Stimulated activated CD8-positive, alpha-beta memory T cell treated with anti-CD3 and anti-CD28 coated beads, Interleukin-4, amount 100 ng/mL, for 24 hours (primary cell): ENCODE data around the gene HAL.

ENCODE experiments used
- DNase-seq: peaks from one replicate; pipeline ENCODE4 v3.0.0-alpha.2; 2020; ENCODE audit warnings: low read depth

The HAL gene, protein sequence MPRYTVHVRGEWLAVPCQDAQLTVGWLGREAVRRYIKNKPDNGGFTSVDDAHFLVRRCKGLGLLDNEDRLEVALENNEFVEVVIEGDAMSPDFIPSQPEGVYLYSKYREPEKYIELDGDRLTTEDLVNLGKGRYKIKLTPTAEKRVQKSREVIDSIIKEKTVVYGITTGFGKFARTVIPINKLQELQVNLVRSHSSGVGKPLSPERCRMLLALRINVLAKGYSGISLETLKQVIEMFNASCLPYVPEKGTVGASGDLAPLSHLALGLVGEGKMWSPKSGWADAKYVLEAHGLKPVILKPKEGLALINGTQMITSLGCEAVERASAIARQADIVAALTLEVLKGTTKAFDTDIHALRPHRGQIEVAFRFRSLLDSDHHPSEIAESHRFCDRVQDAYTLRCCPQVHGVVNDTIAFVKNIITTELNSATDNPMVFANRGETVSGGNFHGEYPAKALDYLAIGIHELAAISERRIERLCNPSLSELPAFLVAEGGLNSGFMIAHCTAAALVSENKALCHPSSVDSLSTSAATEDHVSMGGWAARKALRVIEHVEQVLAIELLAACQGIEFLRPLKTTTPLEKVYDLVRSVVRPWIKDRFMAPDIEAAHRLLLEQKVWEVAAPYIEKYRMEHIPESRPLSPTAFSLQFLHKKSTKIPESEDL

DNA sequence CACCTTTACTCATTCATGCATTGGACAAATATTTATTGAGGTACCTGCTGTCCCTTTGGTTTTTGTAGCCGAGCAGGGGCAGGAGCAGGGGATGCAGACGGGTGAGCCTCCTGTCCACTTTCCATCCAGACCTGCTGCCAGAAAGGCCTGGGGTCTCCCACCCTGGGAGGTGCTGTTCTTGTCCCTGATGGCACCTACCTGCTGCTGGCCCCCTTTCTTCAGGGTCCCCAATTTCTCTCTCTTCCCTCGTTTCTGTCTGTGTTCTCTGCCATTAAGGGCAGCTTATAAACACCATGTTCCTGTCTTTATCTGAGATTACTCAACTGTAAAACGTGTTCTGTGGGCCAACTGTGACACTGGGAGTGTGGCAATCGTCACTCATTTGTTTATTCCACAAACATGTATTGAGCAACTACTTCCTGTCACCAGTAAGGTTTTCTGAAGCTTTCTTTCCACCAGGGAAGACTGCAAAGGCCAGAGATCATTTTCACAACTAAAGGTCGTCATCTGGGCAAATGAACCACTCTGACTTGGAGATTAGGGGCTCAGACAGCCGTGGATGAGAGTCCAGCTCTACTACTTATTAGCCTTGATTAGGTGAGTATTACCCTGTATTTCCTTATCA lies at the start of gene HAL:
Gene HAL, minus strand, starts transcription at position 311 of the 625 bp plus-strand sequence. CDS start 434 bp downstream, outside the sequence.
- DNase-seq = no peak

DNA sequence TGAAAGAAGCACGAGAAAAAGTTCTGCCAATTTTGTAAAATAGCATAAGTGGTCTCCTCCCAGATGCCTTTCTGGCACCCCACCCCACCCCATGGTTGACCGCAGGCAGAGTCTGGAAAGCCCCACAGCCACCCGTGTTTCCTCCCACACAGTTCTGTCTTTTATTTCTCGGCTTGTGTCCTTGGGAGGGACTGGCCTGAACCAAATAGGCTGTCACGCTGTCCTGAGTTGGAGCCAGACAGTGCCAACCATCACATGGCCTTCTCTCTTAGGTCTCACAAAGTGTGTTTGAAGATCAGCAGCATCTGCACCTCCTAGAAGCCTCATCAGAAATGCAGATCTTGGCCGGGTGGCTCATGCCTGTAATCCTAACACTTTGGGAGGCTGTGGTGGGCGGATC lies 49.4 kb upstream of the HAL start:
- no peak for DNase-seq

DNA sequence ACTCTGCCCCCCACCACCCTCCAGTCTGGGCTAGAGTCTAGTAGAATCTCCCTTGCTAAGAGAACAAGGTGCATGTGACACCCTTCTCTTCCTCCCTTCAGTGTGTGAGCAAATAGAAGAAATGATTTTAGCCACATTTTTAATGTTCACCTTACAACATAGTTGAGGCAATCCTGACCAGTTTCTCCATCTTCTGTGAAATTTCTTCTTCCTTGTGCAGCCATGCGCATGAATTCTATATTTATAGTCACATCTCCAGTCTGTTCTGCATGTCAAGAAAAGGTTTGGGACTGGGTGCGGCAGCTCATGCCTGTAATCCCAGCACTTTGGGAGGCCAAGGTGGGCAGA lies 48.8 kb upstream of the HAL start:
- DNase-seq = no peak

DNA sequence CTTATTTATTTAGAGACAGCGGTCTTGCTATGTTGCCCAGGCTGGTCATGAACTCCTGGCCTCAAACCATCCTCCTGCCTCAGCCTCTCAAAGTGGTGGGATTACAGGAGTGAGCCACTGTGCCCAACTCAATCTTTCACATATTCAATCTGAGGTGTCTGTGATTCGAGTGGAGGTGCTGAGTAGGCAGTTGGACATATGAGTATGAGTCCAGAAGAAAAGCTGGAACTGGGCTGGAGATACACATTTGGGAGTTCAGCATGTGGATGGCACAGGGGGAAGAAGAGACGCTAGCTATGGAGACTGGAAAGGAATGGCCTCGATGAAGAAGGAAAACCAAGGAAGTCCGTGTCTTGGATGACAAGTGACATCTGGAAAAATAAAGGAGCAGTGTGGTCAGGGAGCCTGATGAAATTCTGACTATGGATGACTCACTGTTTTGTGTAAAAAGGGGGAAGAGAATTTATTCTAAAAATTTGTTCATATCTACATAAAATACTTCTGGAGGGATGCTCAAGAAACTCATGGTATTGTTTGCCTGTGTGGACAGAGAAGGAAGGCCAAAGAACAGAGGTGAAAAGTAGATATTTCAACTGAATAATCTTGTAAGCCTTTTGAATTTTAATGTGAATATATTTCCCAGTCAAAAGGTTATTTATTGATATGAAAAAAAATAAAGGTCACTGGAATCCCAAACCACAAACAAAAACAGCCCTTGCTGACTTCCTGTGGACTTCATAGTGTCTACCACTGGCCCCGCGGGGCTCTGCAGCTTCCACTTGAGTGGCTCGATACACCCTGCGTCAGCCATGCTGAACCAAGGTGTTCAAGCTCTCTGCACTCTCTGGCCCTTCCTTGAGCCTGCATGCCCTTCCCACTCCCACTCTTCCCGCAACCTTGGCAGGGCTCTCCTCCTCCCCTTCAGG lies 48.1 kb upstream of the HAL start:
- no peak for DNase-seq

DNA sequence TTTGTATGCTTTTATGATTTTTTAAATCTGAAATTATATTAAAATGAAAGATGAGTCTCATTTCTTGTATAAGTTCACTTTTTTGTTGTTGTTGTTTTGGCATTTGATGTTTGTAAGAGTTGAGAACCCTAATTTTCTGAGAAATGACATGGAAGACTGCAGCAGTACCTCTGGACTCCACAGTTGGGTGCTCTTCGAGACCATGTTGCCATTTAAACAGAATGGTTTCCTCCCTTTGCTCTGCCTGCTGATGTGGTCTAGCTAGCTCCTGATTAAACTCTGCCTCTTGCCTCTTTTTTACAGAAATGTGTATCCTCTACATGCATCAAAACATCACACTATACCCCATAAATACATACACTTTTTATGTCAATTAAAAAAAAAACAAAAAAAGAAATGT lies 45.0 kb upstream of the HAL start:
- no peak for DNase-seq

DNA sequence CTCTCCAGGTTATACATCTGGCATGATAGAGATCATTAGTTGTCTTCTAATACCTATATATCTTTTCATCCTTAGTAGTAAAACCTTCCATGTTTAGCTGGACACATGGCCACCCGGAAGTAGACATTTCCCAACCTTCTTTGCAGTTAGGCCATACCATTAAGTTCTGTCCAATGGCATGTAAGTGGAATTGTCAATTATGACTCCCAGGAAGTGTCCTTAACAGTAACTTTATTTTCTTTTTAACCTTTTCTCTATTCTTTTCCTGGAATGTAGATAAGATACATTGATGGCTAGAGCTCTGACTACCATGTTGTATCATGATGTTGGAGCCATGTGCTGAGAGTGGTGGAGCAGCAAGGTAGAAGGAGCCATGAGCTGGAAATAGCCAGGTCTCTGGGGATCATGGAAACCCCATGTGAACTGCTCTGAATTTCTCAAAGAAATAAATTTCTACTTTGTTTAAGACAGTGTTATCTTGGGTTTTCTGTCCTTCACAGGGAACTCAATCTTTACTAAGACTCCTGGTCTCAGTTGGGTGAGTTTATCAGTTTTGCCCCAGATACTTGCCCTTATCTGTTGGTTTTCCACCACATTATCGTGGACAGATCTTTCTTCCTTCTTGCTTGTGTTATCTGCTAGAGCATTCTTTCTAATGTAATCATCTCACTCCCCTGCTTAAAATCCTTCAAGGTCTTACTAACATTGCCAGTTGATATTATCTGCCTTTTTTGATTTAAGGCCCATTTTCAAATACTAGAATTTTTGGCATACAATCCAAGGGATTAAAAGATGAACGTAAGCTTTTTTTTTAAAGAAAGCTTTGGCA lies 44.4 kb upstream of the HAL start:
- DNase-seq = no peak

DNA sequence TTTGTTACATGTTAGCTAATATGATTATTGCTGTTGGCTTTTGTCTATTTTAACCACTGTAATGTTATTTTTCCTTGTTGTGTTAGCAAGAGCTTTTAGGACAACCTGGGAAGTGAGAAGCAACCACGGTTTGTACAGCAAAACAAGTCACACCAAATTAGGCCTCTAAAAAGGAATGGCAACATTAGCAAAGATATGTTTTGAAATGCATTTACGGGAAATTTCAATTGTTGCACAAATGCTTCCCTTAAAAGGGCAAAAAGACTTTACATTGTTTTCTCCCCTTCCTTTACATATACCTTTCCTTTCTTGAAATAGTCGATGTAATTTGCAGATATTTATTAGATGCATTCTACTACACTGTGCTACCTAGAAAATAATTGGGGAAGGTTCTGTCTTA lies 43.4 kb upstream of the HAL start:
- DNase-seq = no peak

DNA sequence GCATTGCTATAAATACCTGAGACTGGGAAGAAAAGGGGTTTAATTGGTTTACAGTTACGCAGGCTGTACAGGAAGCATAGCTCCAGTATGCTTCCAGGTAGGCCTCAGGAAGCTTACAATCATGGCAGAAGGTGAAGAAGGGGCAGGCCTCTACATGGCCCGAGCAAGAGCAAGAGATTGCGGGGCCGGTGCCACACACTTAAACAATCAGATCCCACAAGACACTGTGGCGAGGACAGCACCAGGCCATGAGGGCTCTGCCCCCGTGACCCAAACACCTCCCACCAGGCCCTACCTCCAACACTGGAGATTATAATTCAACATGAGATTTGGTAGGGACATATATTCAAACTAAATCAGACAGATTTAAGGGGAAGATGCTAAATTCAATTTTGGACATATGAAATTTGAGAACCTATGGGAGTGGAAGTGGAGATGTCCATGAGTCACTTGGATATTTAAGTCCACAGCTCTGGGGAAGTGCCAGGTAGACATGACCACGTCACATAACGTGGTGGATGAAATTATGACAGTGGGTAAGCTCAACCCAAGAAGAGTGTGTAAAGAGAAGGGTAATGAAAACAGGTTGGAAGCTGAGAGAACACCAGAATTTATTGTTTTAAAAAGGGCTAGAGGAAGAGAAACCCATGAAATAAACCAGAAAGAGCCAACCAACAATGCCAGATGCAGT lies 40.8 kb upstream of the HAL start:
- no peak for DNase-seq

DNA sequence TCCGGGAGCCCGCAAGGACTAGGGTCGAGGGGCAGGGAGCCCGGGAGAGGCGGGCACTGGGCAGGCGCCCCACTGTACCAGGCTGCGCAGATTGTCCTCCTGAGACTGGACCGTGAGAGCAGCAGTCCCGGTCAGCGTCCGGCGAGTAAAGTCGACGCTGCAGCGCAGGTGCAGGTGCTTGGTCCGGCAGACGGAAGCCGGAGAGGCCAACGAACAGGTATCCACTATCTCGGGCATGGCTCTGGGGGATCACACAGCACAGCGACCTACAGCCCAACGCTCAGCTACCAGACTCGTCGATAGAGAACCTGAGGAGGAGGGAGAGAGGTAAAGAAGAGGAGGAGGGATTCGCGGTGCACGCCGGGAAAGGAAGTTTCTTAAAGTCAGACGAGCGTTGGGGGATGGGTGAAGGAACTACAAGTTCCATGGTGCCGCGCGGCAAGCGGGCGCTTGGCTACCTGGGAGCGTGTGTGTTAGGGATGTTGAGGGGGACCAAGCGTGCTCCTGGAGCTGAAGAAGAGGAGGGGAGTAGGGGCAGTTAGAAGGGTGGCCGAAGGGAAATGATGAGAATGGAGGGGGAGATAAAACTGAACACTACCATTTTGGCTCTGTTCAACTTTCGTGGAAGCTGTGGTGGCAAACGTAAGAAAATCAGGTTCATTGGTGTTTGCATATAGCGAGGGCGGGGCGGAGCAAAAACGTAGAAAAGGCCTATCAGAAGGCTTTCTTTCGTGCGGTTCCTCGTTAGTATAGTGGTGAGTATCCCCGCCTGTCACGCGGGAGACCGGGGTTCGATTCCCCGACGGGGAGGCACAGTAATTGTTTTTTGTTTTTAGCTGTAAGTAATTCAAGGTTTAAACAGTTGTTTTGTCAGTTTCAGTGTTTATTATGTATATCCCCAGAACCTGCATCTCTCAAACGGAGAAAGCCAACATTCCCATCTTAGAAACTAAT lies 39.4 kb upstream of the HAL start, which contains the start of gene LTA4H:
Gene LTA4H, minus strand, starts transcription at position 305 of the 954 bp plus-strand sequence. Its CDS starts 68 bp downstream, at position 237.
- peak; percentile 91 for DNase-seq

DNA sequence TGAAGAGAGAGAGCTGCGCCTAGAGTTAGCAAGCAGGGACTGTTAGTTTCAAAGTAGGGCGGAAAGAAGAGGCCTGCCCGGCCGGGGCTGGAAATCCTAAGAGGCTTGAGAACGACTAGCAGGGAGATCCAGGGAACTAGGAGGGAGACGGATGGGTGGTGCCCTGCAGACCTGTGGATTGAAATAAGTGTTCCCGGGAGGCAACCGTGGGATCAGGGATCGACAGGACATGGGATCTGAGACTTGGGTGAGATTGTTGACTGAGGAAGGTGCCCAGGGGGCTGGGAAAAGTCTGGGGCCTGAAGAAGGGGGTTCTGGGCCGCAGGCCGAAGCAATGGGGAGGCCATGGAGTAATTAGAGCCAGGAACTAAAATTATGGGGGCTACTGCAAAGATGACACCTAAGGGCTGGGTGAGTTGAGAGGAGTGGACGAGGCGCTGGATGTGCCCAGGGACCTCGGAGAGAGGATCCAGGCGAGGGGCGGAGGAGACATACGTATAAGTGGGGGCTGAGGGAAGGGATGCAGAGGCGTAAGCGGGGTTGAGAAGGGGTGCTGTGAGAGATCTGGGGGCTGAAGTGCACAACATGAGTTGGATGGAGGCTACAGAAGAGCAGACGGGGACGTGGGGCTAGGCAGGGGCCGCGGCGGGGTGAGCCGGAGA lies 38.6 kb upstream of the HAL start:
- no peak for DNase-seq

DNA sequence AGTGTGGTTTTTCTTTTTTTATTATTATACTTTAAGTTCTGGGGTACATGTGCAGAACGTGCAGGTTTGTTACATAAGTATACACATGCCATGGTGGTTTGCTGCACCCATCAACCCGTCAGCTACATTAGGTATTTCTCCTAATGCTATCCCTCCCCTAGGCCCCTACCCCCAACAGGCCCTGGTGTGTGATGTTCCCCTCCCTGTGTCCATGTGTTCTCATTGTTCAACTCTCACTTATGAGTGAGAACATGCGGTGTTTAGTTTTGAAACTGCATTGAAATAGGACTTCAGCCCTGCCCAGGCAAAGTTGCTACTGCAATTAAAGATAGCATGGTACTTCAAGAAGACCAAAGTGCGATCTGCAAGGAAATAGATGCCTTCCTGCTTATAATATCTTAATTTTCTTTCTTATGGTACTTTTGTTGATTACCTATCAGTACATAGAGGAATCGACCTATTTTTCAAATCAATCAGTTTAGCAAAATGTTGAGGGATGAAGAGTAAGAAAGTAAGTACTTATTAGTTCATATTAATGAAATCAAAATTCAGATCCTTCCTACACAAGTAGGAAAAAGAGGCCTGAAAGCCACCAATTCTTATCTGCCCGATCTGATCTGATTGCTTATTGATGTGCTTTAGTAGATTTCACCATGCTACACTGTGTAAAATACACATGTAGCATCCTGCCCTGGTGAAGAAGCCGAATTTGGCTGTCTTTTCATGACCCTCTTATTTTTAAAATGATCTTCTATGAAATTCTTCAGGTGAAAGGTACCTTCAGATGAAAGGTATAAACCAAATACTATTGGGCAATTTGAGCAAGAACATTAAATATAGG lies 37.6 kb upstream of the HAL start:
- no peak for DNase-seq

DNA sequence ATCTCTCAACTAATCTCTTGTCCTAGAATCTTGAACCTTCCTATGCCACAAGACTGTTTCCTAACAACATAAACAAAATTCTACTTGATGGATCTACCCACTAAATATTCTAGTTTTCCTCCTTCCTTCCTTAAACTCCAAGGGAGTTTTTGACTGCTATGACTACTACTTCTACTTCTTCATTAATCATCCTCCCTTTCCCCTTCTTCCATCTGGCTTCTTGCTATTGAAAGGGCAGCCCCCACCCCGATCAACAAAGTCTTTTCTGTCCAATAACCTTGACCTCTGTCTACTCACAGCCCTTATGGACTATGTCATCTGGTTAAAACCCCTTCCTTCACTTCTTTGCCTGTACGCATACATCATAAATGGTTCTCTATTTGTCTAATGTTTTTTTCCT lies 33.7 kb upstream of the HAL start:
- no peak for DNase-seq

DNA sequence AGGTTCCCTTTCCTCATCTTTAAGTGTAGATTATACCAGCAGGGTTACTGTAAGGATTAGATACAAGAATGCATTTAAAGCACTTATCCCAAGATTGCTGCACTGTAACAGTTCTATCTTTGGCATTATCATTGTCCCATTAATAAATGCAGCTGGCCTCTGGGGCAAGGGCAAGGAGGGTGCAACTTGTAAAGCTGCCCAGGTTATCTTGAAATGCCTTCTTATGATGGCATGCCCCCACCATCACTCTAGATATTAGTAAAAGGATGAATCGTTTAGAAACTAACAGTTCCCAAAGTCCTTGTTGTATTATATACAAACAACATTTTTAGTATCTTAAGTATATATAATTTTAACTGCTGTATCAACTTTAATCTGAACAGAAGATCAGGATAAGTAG lies 32.4 kb upstream of the HAL start:
- DNase-seq = no peak

DNA sequence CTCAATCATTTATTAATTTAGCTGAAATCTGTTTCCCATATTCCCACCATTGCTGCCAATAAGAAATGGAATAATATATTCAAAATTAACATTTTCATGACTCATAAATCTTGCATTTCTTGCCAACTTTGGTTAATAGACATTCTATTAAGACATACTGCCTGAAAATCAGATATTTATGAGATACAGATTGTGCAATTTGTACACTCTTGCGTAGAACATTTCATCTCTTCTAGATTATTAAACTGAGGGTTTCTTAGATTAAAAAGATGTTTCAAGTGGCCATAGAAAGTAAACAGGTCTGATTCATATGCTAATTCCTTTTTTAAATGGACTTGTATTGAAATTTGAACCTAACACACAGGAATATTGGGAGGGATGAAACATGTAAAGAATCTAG lies 30.2 kb upstream of the HAL start:
- DNase-seq = no peak

DNA sequence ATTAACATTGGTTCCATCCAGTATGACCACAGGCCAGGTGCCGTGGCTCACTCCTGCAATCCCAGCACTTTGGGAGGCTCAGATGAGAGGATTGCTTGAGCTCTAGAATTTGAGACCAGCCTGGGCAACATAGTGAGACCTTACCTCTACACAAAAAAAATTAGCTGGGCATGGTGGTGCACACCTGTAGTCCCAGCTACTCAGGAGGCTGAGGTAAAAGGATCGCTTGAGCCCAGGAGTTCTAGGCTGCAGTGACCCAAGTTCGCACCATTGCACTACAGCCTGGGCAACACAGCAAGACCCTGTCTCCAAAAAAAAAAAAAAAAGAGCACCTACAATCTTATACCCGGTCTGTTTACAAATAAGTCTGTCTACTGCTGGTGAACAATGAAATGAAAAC lies 29.4 kb upstream of the HAL start:
- no peak for DNase-seq

DNA sequence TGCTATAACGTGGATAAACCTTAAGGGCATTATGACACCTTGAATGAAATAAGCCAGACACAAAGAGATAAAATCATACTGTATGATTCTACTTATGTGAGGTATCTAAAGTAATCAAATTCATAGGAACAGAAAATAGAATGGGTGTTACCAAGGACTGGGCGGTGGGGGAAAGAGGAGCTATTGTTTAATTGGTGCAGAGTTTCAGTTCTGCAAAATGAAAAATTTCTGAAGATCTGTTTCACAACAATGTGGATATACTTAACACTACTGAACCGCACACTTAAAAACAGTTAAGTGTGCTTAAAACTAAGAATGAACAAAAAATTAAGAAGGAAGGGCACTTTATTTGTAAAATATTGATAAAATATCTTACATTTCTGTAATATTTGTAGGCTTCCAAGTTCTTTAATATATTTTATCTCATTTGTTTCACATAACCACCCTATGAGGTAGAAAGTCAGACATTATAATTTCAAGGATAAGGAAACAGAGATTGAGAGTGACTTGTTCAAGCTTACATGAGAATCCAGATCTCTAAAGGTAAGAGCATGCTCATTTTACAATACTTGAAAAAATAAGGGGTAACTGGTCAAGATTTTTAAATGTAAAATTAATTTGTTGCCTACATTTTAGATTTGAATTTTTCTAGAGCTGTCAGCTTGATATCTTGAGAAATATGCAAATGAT lies 24.3 kb upstream of the HAL start:
- no peak for DNase-seq

DNA sequence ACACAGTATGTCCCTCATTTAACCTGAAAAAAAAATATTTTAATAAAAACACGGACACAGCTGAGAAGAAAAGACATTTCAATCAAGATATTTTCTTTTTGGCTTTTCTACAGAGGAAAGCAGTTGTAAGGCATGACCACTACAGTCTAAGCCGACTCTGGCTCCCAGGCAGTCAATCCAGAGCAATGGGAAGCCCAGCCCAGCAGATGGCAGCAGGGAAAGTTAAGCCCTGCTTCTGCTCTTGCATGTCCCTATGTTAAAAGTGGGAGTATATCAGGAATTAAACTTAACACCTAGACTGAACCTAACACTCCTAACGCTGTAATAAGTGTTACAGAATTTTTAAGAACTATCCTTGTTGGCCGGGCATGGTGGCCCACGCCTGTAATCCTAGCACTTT lies 19.5 kb upstream of the HAL start:
- no peak for DNase-seq
